AG09319 (cell line): ENCODE data around the gene GNPTAB.

Source experiments
- DNase-seq: peaks from one replicate; pipeline ENCODE4 v3.0.0-alpha.2; 2010; ENCODE audit warnings: low read depth; ENCODE audit errors: extremely low read depth
- TF ChIP-seq, protein P1 (sequence below): IDR thresholded peaks from 2 replicates; pipeline ENCODE4 v1.5.1; 2011; ENCODE audit warnings: low read depth, mild to moderate bottlenecking, inconsistent platforms, low read length, moderate library complexity

Gene GNPTAB

DNA sequence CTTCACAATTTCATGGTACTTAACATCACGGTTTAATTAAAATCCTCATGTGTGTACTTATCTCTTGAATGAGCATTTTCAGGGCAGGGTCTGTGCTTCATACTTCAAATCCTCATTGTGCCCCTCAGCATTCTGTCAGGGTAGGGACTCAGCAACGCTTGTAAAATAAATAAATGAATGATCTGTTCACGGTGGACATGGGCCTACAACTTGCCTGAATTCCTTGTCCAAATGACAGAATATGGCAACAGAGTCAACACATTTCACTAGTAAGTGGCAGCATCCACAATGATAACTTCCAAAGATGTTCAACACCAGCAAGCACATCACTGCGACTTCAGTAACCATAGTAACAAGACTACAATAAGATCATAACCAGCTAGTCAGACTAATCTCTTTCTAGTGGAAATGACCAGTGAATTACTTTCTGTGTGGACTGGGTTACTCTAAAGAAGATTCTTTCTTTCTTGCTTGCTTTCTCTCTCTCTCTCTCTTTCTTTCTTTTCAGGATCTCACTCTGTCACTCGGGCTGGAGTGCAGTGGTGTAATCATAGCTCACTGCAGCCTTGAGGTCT, 14.5 kb upstream of the GNPTAB start:
- TF ChIP-seq, protein P1, sequence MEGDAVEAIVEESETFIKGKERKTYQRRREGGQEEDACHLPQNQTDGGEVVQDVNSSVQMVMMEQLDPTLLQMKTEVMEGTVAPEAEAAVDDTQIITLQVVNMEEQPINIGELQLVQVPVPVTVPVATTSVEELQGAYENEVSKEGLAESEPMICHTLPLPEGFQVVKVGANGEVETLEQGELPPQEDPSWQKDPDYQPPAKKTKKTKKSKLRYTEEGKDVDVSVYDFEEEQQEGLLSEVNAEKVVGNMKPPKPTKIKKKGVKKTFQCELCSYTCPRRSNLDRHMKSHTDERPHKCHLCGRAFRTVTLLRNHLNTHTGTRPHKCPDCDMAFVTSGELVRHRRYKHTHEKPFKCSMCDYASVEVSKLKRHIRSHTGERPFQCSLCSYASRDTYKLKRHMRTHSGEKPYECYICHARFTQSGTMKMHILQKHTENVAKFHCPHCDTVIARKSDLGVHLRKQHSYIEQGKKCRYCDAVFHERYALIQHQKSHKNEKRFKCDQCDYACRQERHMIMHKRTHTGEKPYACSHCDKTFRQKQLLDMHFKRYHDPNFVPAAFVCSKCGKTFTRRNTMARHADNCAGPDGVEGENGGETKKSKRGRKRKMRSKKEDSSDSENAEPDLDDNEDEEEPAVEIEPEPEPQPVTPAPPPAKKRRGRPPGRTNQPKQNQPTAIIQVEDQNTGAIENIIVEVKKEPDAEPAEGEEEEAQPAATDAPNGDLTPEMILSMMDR, result no peak
- no peak for DNase-seq

DNA sequence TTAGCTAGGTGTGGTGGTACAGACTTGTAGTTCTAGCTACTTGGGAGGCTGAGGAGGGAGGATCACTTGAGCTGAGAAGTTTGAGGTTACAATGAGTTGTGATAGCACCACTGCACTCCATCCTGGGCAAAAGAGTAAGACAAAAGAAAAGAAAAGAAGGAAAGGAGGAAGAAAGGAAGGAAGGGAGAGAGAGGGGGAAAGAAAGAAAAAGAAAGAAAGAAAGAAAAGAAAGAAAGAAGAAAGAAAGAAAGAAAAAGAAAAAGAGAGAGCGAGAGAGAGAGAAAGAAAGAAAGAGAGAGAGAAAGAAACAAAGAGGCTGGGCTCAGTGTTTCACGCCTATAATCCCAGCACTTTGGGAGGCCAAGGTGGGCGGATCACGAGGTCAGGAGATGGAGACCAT, 10.3 kb upstream of the GNPTAB start:
- TF ChIP-seq, protein P1, result no peak
- no peak for DNase-seq

DNA sequence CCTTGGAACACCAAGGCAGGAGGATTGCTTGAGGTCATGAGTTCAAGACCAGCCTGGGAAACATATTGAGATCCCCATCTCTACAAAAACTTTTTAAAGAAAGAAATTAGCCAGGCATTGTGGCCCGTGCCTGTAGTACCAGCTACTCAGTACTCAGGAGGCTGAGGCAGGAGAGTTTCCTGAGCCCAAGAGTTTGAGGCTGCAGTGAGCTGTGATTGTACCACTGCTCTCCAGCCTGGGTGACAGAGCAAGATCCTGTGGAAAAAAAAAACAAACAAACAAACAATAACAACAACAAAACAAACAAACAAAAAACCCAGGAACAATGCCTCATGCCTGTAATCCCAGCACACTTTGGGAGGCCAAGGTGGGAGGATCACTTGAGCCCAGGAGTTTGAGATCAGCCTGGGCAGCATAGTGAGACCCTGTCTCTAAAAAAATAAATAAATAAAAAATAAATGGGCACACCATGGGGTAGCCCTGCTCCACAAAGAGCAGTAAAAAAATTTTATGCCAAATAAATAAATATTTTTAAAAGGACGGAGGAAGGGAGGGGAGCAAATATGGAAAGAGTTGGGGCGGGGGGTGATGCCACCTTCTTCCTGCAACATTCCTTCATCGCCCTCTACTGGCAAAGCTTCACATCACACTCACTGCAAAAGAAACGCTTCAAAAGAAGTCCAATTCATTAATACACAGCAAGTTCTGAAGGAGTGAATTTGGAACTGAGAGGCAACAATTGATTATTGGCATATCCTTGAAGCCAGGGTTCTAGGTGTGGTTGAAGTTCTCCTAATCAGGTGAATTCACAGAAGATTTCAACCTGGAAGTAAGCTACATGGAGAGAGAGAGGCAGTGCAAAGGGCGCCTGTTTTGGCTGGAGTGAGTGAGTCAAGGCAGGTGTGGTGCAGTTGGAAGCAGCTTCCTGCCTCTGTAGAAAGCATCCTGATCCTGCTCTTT, 8.8 kb upstream of the GNPTAB start:
- peak; percentile 28 for DNase-seq
- TF ChIP-seq, protein P1, result peak; percentile 86

DNA sequence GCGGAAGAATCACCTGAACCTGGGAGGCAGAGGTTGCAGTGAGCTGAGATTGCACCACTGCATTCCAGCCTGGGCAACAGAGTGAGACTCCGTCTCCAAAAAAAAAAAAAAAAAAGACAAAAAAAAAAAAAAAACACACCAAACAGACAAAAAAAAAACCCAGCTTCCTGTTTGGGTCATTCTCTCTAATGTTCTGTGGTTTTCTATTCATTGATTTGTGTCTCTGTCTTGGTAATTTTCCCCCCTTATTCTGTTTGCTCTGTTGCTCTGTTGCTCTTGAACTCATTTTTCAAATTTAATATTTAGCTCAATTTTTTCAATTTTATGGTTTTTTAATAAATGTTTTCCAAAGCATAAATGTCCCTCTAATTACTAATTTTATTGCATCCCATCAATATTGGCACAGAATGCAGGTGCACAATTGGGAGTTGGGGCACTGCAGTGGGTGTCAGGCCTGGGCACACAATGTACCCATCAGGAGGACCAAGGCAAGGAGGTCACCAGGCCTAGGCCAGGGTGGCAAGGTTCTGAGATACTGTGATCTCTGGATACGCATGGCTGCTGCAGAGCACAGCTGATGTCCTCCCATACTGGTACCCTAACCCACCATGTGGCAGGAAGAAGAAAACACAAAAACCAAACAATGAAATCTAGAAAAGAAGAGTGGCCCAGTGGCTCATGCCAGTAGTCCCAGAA, 8.0 kb upstream of the GNPTAB start:
- TF ChIP-seq, protein P1, result no peak
- no peak for DNase-seq

DNA sequence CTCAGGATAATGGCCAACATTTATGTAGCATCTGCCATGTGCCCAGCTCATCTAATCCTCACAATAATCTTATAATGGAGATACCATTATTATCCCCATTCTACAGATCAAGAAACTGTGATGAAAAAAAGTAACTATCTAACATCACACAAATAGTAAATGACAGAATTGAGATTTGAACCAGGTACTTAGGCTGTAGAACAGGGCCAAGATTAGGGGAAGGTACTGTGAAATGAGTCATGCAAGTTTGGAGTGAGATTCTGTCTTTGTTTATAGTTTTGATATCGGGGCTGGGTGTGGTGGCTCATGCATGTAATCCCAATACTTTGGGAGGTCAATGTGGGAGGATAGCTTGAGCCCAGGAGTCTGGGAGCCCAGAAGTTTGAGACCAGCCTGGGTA, 1.3 kb upstream of the GNPTAB start:
- TF ChIP-seq, protein P1, result no peak
- no peak for DNase-seq

DNA sequence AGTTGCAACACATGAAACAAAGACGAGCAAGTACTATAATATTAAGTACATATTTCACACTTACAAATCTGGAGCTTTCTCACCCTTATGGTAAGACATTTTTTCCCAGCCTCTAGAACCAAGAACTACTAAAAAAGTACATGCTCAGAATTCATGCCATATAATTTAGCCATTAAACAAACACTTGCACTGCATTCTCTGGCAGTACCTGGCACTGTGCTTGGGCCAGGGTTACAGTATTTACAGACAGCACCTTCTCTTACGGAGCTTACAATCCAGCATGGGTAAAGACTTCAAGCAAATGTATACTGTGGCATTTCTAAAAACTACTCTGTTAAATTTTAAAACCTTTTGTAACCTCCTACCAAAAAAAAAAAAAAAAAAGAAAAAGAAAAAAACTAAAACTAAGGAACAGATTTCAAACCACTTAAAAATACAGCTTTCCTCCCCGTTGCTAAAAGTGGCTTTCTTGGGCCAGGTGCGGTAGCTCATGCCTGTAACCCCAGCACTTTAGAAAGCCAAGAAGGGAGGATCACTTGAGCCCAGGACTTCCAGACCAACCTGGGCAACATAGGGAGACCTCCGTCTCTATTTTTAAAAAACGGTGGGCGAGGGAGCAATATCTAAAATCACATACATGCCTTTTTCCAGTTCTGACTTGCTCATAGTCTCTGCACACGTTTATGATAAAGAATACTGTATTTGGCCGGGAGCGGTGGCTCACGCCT, 956 bp downstream of the GNPTAB start:
- TF ChIP-seq, protein P1, result no peak
- no peak for DNase-seq
